ENCODE measurements around the gene LRRC73.
"Not testable (repeated sequence)": the region's sequence is repeated elsewhere in the genome, so short reads cannot be mapped to it uniquely, and the experiment has no call there.

GRCh38 chr6:43467265-43467664, 42.9 kb downstream of the LRRC73 start:
- TF ChIP-seq ZNF580 (tag by site-specific recombination; IDR thresholded peaks at IDR 0.05); ZBTB7A (tag by site-specific recombination; IDR thresholded peaks at IDR 0.05; ENCODE audit: low read depth); ZNF449 (tag by site-specific recombination; IDR thresholded peaks at IDR 0.05); ZNF791 (tag by site-specific recombination; IDR thresholded peaks at IDR 0.05); ZNF175 (tag by site-specific recombination; IDR thresholded peaks at IDR 0.05): not testable (repeated sequence)
- TF ChIP-seq, protein P1, sequence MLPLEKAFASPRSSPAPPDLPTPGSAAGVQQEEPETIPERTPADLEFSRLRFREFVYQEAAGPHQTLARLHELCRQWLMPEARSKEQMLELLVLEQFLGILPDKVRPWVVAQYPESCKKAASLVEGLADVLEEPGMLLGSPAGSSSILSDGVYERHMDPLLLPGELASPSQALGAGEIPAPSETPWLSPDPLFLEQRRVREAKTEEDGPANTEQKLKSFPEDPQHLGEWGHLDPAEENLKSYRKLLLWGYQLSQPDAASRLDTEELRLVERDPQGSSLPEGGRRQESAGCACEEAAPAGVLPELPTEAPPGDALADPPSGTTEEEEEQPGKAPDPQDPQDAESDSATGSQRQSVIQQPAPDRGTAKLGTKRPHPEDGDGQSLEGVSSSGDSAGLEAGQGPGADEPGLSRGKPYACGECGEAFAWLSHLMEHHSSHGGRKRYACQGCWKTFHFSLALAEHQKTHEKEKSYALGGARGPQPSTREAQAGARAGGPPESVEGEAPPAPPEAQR (tag by site-specific recombination; IDR thresholded peaks at IDR 0.05): not testable (repeated sequence)
- TF ChIP-seq, protein P2, sequence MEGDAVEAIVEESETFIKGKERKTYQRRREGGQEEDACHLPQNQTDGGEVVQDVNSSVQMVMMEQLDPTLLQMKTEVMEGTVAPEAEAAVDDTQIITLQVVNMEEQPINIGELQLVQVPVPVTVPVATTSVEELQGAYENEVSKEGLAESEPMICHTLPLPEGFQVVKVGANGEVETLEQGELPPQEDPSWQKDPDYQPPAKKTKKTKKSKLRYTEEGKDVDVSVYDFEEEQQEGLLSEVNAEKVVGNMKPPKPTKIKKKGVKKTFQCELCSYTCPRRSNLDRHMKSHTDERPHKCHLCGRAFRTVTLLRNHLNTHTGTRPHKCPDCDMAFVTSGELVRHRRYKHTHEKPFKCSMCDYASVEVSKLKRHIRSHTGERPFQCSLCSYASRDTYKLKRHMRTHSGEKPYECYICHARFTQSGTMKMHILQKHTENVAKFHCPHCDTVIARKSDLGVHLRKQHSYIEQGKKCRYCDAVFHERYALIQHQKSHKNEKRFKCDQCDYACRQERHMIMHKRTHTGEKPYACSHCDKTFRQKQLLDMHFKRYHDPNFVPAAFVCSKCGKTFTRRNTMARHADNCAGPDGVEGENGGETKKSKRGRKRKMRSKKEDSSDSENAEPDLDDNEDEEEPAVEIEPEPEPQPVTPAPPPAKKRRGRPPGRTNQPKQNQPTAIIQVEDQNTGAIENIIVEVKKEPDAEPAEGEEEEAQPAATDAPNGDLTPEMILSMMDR (tag by site-specific recombination; IDR thresholded peaks at IDR 0.05): not testable (repeated sequence)

Data from HEK293 (cell line).